ENCODE measurements around the gene CPNE7.

GRCh38 chr16:89604764-89605163 is 29.2 kb downstream of the CPNE7 start:
- TF ChIP-seq POLR2A (IDR thresholded peaks at IDR 0.05) (no peak), CTCF (IDR thresholded peaks at IDR 0.05) (no peak)

Measured in lower leg skin (tissue), 3 donors.